H1 (cell line): ENCODE measurements around the gene NUP62CL.

Source experiments
- ATF3 ChIP-seq: IDR thresholded peaks from 2 replicates; pipeline ENCODE4 v1.6.1; 2011; ENCODE audit warnings: low read depth, mild to moderate bottlenecking, low read length; ENCODE audit not compliant: insufficient read depth
- CHD2 ChIP-seq: IDR thresholded peaks from 2 replicates; pipeline ENCODE4 v1.6.1; 2012; ENCODE audit warnings: low read length, improper control_type of control experiment
- CTCF ChIP-seq, 3 experiments: IDR thresholded peaks; 1 replicate in 2 of 3; 2 replicates in 1 of 3; pipeline versions ENCODE4 v1.5.1 to v1.6.1; 2011; ENCODE audit warnings: low read length in 3 of 3, mild to moderate bottlenecking in 3 of 3, inconsistent platforms in 2 of 3, low read depth in 1 of 3, moderate library complexity in 1 of 3; ENCODE audit not compliant: insufficient read depth in 1 of 3; ENCODE audit errors: control extremely low read depth in 1 of 3
- EP300 ChIP-seq, 2 experiments: IDR thresholded peaks; 1 replicate in 1 of 2; 2 replicates in 1 of 2; pipeline ENCODE4 v1.6.1; 2011 to 2012; ENCODE audit warnings: low read depth in 2 of 2, low read length in 2 of 2, mild to moderate bottlenecking in 2 of 2, borderline replicate concordance in 1 of 2, inconsistent platforms in 1 of 2, moderate library complexity in 1 of 2
- GTF2F1 ChIP-seq: IDR thresholded peaks from 2 replicates; pipeline ENCODE4 v1.6.1; 2012; ENCODE audit warnings: low read depth, low read length, improper control_type of control experiment, borderline replicate concordance
- JUND ChIP-seq: IDR thresholded peaks from 2 replicates; pipeline ENCODE4 v1.6.1; 2011; ENCODE audit warnings: mild to moderate bottlenecking, improper control_type of control experiment, low read length
- KDM1A ChIP-seq: fragments of 200-600, 300-600 bp; sonication (generic); IDR thresholded peaks from 2 replicates; pipeline ENCODE4 v1.7.1; 2016; ENCODE audit warnings: mild to moderate bottlenecking, low read length, borderline replicate concordance
- KDM5A ChIP-seq: fragments of 200-600 bp; IDR thresholded peaks from 2 replicates; pipeline ENCODE4 v1.7.1; 2012; ENCODE audit warnings: mild to moderate bottlenecking, low read length, inconsistent platforms, mixed read lengths
- NRF1 ChIP-seq: IDR thresholded peaks from 2 replicates; pipeline ENCODE4 v1.6.1; 2011; ENCODE audit warnings: mild to moderate bottlenecking, low read depth, low read length, improper control_type of control experiment
- POLR2A ChIP-seq, 2 experiments: IDR thresholded peaks; 1 replicate in 1 of 2; 2 replicates in 1 of 2; pipeline ENCODE4 v1.6.1; 2011; ENCODE audit warnings: low read depth in 2 of 2, low read length in 2 of 2, mild to moderate bottlenecking in 2 of 2; ENCODE audit errors: control extremely low read depth in 1 of 2
- RNF2 ChIP-seq: fragments of 200-900, 300-1000 bp; sonication (generic); IDR thresholded peaks from 2 replicates; pipeline ENCODE4 v1.7.1; 2016; ENCODE audit warnings: borderline replicate concordance, low read depth, mild to moderate bottlenecking, antibody characterized with exemption, low read length; ENCODE audit not compliant: poor library complexity, severe bottlenecking; ENCODE audit errors: missing control alignments
- TAF1 ChIP-seq: IDR thresholded peaks from 2 replicates; pipeline ENCODE4 v1.6.1; 2011; ENCODE audit warnings: mild to moderate bottlenecking, low read depth, low read length

GRCh38 chrX:107154787-107155620 lies 51.2 kb downstream of the NUP62CL start:
- no peak for TF ChIP-seq JUND
- TF ChIP-seq RNF2: no peak
- TF ChIP-seq GTF2F1: no peak
- TF ChIP-seq CTCF (IDR thresholded peaks at IDR 0.05; ENCODE audit: control extremely low read depth in 1 of 3, insufficient read depth in 1 of 3, low read depth in 1 of 3, low read length in 3 of 3): no peak
- no peak for TF ChIP-seq EP300 (IDR thresholded peaks at IDR 0.05; ENCODE audit: borderline replicate concordance in 1 of 2, low read depth in 2 of 2, low read length in 2 of 2)
- no peak for TF ChIP-seq TAF1
- no peak for TF ChIP-seq ATF3
- TF ChIP-seq NRF1: no peak
- TF ChIP-seq CHD2: no peak
- TF ChIP-seq POLR2A (IDR thresholded peaks at IDR 0.05; ENCODE audit: control extremely low read depth in 1 of 2, low read depth in 2 of 2, low read length in 2 of 2): no peak
- TF ChIP-seq KDM5A: no peak
- no peak for TF ChIP-seq KDM1A
